ENCODE measurements around the gene SLC22A31. TPM values are rescaled to one million over a fixed set of nuclear protein-coding genes. Genes with fewer than 3 reads are reported as not detected.

SLC22A31 gene
- total RNA-seq, 1 experiment from 2014 or later = 4.5 TPM

DNA sequence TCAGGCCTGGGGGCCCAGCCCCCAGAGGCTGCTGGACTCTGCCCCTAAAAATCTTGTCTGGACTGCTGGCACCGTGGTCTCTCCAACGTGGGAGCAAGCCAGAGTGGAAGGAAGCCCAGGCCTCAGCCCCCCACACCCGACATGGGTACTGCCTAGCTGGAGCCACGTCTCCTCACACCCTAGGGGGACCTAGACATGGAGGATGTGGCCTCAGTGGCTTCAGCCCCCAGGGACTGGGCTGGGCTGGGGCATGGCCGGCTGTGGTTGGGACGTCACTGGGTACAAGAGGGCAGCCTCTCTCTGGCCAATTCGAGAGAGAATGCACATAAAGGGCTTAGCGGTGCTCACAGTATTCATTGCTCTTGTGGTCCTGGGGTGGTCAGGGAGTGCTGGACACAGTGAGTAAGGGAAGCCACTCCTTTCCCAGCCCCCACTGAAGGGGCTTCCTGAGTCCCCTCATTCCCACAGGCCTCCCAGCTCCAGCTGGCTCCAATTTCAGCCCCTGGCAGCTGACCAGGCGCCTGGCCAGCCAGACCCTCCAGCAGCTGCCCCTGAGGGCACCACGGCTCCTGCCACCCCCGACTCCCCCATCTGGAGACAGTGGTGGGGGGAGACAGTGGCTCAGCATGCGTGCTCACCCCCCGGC lies 27.7 kb downstream of the SLC22A31 start:
- no peak for DNase-seq (ENCODE audit: low read depth, low spot score)
- no TSS peak for BruUV-seq (replicated peaks)

DNA sequence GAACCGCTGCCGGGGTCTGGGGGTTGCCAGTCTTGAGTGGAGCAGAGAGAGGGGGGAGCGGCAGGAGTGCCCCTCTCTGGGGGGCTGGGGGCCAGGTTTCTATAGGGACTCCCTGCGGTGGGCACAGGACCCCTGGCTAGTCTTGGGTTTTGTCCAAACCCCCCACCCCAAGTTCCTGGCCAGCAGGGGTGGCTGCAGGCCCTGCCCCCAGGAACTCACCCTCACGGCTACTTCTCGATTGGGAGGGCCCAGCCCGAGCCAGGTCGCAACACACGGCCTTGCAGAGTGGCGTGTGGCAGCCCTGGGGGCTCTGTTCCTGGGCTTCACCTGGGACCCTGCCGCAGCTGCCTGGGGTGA lies 28.2 kb downstream of the SLC22A31 start:
- Histone ChIP-seq H3K9me3 (ENCODE audit: control insufficient read depth, insufficient read depth, low read depth, low read length) (no peaks in the 10 kb centered on the region), H3K27me3 (ENCODE audit: control insufficient read depth, insufficient read depth, low read length) (no peaks in the 10 kb centered on the region), H3K4me1 (ENCODE audit: control insufficient read depth, insufficient read depth, low read length) (peaks cover 6% of the 10 kb centered on the region; the same call in 1 of the 2 replicates), H3K4me3 (ENCODE audit: low read depth in 2 of 2, low read length in 2 of 2) (no peak overlapping the region), H3K36me3 (ENCODE audit: control insufficient read depth, insufficient read depth, low read length) (no peaks in the 10 kb centered on the region), H3K27ac (ENCODE audit: low read length) (no peak overlapping the region)
- TF ChIP-seq, protein P1, sequence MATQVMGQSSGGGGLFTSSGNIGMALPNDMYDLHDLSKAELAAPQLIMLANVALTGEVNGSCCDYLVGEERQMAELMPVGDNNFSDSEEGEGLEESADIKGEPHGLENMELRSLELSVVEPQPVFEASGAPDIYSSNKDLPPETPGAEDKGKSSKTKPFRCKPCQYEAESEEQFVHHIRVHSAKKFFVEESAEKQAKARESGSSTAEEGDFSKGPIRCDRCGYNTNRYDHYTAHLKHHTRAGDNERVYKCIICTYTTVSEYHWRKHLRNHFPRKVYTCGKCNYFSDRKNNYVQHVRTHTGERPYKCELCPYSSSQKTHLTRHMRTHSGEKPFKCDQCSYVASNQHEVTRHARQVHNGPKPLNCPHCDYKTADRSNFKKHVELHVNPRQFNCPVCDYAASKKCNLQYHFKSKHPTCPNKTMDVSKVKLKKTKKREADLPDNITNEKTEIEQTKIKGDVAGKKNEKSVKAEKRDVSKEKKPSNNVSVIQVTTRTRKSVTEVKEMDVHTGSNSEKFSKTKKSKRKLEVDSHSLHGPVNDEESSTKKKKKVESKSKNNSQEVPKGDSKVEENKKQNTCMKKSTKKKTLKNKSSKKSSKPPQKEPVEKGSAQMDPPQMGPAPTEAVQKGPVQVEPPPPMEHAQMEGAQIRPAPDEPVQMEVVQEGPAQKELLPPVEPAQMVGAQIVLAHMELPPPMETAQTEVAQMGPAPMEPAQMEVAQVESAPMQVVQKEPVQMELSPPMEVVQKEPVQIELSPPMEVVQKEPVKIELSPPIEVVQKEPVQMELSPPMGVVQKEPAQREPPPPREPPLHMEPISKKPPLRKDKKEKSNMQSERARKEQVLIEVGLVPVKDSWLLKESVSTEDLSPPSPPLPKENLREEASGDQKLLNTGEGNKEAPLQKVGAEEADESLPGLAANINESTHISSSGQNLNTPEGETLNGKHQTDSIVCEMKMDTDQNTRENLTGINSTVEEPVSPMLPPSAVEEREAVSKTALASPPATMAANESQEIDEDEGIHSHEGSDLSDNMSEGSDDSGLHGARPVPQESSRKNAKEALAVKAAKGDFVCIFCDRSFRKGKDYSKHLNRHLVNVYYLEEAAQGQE (IDR thresholded peaks at IDR 0.05; ENCODE audit: insufficient read depth in 1 of 2, low read depth in 2 of 2, low read length in 1 of 2) = no peak
- TF ChIP-seq SIN3A (IDR thresholded peaks at IDR 0.05; ENCODE audit: borderline replicate concordance, insufficient read depth, low read depth, low read length) (no peak), POLR2AphosphoS5 (IDR thresholded peaks at IDR 0.05; ENCODE audit: low read depth, low read length) (no peak), TCF7L2 (IDR thresholded peaks at IDR 0.05; ENCODE audit: low read depth, low read length) (no peak)
- TF ChIP-seq, protein P2, sequence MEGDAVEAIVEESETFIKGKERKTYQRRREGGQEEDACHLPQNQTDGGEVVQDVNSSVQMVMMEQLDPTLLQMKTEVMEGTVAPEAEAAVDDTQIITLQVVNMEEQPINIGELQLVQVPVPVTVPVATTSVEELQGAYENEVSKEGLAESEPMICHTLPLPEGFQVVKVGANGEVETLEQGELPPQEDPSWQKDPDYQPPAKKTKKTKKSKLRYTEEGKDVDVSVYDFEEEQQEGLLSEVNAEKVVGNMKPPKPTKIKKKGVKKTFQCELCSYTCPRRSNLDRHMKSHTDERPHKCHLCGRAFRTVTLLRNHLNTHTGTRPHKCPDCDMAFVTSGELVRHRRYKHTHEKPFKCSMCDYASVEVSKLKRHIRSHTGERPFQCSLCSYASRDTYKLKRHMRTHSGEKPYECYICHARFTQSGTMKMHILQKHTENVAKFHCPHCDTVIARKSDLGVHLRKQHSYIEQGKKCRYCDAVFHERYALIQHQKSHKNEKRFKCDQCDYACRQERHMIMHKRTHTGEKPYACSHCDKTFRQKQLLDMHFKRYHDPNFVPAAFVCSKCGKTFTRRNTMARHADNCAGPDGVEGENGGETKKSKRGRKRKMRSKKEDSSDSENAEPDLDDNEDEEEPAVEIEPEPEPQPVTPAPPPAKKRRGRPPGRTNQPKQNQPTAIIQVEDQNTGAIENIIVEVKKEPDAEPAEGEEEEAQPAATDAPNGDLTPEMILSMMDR (IDR thresholded peaks at IDR 0.05) = no peak
- ChIA-PET CTCF (no interaction called here), POLR2A (no interaction called here)
- DNase-seq (ENCODE audit: low read depth, low spot score) (no peak), ATAC-seq (no peak)
- intact Hi-C loops (cut with micrococcal nuclease; ENCODE audit: unreplicated experiment) (no loop called here), in situ Hi-C loops (cut with HindIII; ENCODE audit: low pct_unique_long_range_greater_than_20kb, low sequenced_read_pairs) (no loop called here)
- no TSS peak for BruUV-seq (replicated peaks)

More for the DNA sequence above, 27.7 kb downstream of the SLC22A31 start:
- in situ Hi-C loops (cut with HindIII; ENCODE audit: low pct_unique_long_range_greater_than_20kb, low sequenced_read_pairs) = no loop called here
- CTCF ChIA-PET = no interaction called here
- Histone ChIP-seq H3K4me3 (ENCODE audit: low read depth in 2 of 2, low read length in 2 of 2) (no peak overlapping the region), H3K4me1 (ENCODE audit: control insufficient read depth, insufficient read depth, low read length) (peaks cover 6% of the 10 kb centered on the region; the same call in 1 of the 2 replicates), H3K27me3 (ENCODE audit: control insufficient read depth, insufficient read depth, low read length) (no peaks in the 10 kb centered on the region), H3K9me3 (ENCODE audit: control insufficient read depth, insufficient read depth, low read depth, low read length) (no peaks in the 10 kb centered on the region), H3K36me3 (ENCODE audit: control insufficient read depth, insufficient read depth, low read length) (no peaks in the 10 kb centered on the region), H3K27ac (ENCODE audit: low read length) (no peak overlapping the region)
- intact Hi-C loops (cut with micrococcal nuclease; ENCODE audit: unreplicated experiment) = no loop called here
- no peak for ATAC-seq
- TF ChIP-seq SIN3A (IDR thresholded peaks at IDR 0.05; ENCODE audit: borderline replicate concordance, insufficient read depth, low read depth, low read length) (no peak), POLR2AphosphoS5 (IDR thresholded peaks at IDR 0.05; ENCODE audit: low read depth, low read length) (no peak), TCF7L2 (IDR thresholded peaks at IDR 0.05; ENCODE audit: low read depth, low read length) (no peak)
- TF ChIP-seq, protein P1 (IDR thresholded peaks at IDR 0.05; ENCODE audit: insufficient read depth in 1 of 2, low read depth in 2 of 2, low read length in 1 of 2) = no peak
- TF ChIP-seq, protein P2 (IDR thresholded peaks at IDR 0.05) = no peak
- POLR2A ChIA-PET = no interaction called here
